Loucy (cell line): ENCODE data around the gene UHMK1.

Experiments used
- H2AFZ ChIP-seq: fragments of 200-600 bp; sonication (generic); 2 replicates; pipeline ENCODE4 v1.6.0; 2016; ENCODE audit warnings: antibody characterized with exemption, mild to moderate bottlenecking, low read length, moderate library complexity
- H3F3A ChIP-seq: fragments of 200-600 bp; 2 replicates; pipeline ENCODE4 v1.6.0; 2016; ENCODE audit warnings: antibody characterized with exemption, low read depth, mild to moderate bottlenecking
- H3K27me3 ChIP-seq: fragments of 200-600 bp; sonication (generic); 2 replicates; pipeline ENCODE4 v1.6.1; 2014; ENCODE audit warnings: low read length, mild to moderate bottlenecking; ENCODE audit not compliant: insufficient read depth, poor library complexity, severe bottlenecking
- H3K36me3 ChIP-seq: fragments of 200-600 bp; sonication (generic); 2 replicates; pipeline ENCODE4 v1.6.1; 2016; ENCODE audit warnings: low read length; ENCODE audit not compliant: insufficient read depth
- H3K4me1 ChIP-seq: fragments of 200-600 bp; sonication (generic); 2 replicates; pipeline ENCODE4 v1.5.1; 2014; ENCODE audit warnings: low read length, mild to moderate bottlenecking; ENCODE audit not compliant: insufficient read depth, poor library complexity, severe bottlenecking
- H3K4me2 ChIP-seq: fragments of 200-600 bp; sonication (generic); 2 replicates; pipeline ENCODE4 v1.6.0; 2014; ENCODE audit warnings: antibody characterized with exemption, low read length, low read depth, mild to moderate bottlenecking; ENCODE audit not compliant: poor library complexity, severe bottlenecking
- H3K4me3 ChIP-seq: fragments of 200-600 bp; sonication (generic); 2 replicates; pipeline ENCODE4 v1.5.1; 2014; ENCODE audit warnings: low read length, mild to moderate bottlenecking, mixed read lengths; ENCODE audit not compliant: poor library complexity, severe bottlenecking
- H3K79me2 ChIP-seq: fragments of 200-600 bp; sonication (generic); 2 replicates; pipeline ENCODE4 v1.6.1; 2014; ENCODE audit warnings: low read length; ENCODE audit not compliant: insufficient read depth
- H3K9ac ChIP-seq: fragments of 200-600 bp; sonication (generic); 2 replicates; pipeline ENCODE4 v1.6.0; 2014; ENCODE audit warnings: mild to moderate bottlenecking, low read depth, low read length, moderate library complexity; ENCODE audit not compliant: poor library complexity, severe bottlenecking
- H3K9me2 ChIP-seq: fragments of 200-600 bp; sonication (generic); replicated peaks from 2 replicates; pipeline ENCODE4 v1.6.1; 2016; ENCODE audit warnings: low read depth, low read length, mixed read lengths
- H3K9me3 ChIP-seq: fragments of 200-600 bp; sonication (generic); 2 replicates; pipeline ENCODE4 v1.6.1; 2014; ENCODE audit warnings: mild to moderate bottlenecking, antibody characterized with exemption, low read length, low read depth; ENCODE audit not compliant: insufficient read depth
- H4K20me1 ChIP-seq: fragments of 200-600 bp; sonication (generic); 2 replicates; pipeline ENCODE4 v1.6.0; 2014; ENCODE audit warnings: antibody characterized with exemption, low read length, mild to moderate bottlenecking; ENCODE audit not compliant: insufficient read depth, poor library complexity, severe bottlenecking
- CTCF ChIP-seq: fragments of 200-600 bp; sonication (generic); conservative IDR thresholded peaks from 2 replicates; pipeline ENCODE4 v1.5.1; 2014; ENCODE audit warnings: mild to moderate bottlenecking, antibody characterized with exemption, low read length
- EZH2phosphoT487 ChIP-seq: fragments of 200-600 bp; IDR thresholded peaks from 2 replicates; pipeline ENCODE4 v1.6.1; 2018; ENCODE audit warnings: antibody characterized with exemption, mild to moderate bottlenecking, moderate library complexity, borderline replicate concordance

The UHMK1 gene

GRCh38 chr1:162543228-162543627 lies 45.6 kb downstream of the UHMK1 start:
- H3F3A ChIP-seq: no peaks in the 10 kb centered on the region
- no peaks in the 10 kb centered on the region for H3K9me2 ChIP-seq
- no peaks in the 10 kb centered on the region for H3K79me2 ChIP-seq
- no peak overlapping the region for H3K9ac ChIP-seq
- H3K36me3 ChIP-seq: no peaks in the 10 kb centered on the region
- no peaks in the 10 kb centered on the region for H3K9me3 ChIP-seq
- H3K4me1 ChIP-seq: no peaks in the 10 kb centered on the region
- no peak overlapping the region for H3K4me2 ChIP-seq
- H3K27me3 ChIP-seq: no peaks in the 10 kb centered on the region
- H2AFZ ChIP-seq: no peak overlapping the region
- no peaks in the 10 kb centered on the region for H4K20me1 ChIP-seq
- TF ChIP-seq CTCF (no peak), EZH2phosphoT487 (no peak)
- no peak overlapping the region for H3K4me3 ChIP-seq

GRCh38 chr1:162548170-162548569 lies 50.6 kb downstream of the UHMK1 start:
- Histone ChIP-seq H3K9ac (no peak overlapping the region), H3K4me3 (no peak overlapping the region), H2AFZ (no peak overlapping the region), H3K4me2 (no peak overlapping the region), H3K9me2 (no peaks in the 10 kb centered on the region), H3F3A (no peaks in the 10 kb centered on the region), H4K20me1 (no peaks in the 10 kb centered on the region), H3K27me3 (no peaks in the 10 kb centered on the region), H3K9me3 (no peaks in the 10 kb centered on the region), H3K79me2 (no peaks in the 10 kb centered on the region), H3K4me1 (no peaks in the 10 kb centered on the region), H3K36me3 (no peaks in the 10 kb centered on the region)
- TF ChIP-seq CTCF (no peak), EZH2phosphoT487 (no peak)

GRCh38 chr1:162549001-162549400 lies 51.4 kb downstream of the UHMK1 start:
- Histone ChIP-seq H4K20me1 (no peaks in the 10 kb centered on the region), H3K79me2 (no peaks in the 10 kb centered on the region), H3K9me2 (no peaks in the 10 kb centered on the region), H3K4me3 (no peak overlapping the region), H3K9me3 (no peaks in the 10 kb centered on the region), H3K9ac (no peak overlapping the region), H3K4me1 (no peaks in the 10 kb centered on the region), H3K4me2 (no peak overlapping the region), H3F3A (no peaks in the 10 kb centered on the region), H3K36me3 (no peaks in the 10 kb centered on the region), H2AFZ (no peak overlapping the region), H3K27me3 (no peaks in the 10 kb centered on the region)
- TF ChIP-seq EZH2phosphoT487 (no peak), CTCF (no peak)
